GM19099 (cell line): ENCODE results near the gene IQSEC1.

Source experiments
- POLR2A ChIP-seq: IDR thresholded peaks from 3 replicates; pipeline ENCODE4 v1.6.1; 2011; ENCODE audit warnings: low read depth; ENCODE audit not compliant: insufficient read length; ENCODE audit errors: extremely low read depth

The IQSEC1 gene

DNA sequence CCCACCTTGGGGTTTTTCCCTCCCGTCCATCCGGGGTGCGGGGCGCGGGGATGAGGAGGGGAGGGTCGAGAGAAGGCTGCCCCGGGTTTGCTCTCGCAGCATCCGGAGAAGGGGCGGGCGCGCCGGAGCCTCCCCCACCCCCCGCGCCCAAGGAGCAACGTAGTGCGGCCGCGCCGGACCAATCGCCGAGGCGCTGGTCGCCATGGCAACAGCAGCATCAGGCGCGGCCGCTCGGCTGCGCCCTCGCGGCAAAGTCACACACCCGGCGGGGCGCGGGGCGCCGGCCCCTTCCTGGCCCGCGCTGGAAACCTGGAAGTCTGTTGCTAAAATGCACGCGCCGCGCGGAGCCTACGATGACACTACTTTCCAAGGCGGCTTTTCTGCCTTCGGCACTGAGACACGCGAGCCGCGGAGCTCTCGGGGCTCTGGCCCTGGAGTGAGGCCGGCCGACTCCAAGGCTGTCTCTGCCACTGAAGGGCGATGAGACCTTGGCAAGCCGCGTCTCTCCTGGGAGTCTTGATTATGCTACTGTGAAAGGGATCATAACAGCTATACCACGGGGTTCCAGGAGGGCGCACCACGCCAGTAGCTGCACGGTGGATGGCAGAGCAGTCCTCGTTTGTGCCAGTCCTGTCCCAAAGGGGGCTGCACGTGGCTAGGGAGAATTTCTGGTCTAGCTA, at the start of gene IQSEC1:
Gene IQSEC1 (minus strand): TSS at position 104 of the 680 bp plus-strand sequence. CDS start 415 bp downstream, outside the sequence.
- no peak for TF ChIP-seq POLR2A

DNA sequence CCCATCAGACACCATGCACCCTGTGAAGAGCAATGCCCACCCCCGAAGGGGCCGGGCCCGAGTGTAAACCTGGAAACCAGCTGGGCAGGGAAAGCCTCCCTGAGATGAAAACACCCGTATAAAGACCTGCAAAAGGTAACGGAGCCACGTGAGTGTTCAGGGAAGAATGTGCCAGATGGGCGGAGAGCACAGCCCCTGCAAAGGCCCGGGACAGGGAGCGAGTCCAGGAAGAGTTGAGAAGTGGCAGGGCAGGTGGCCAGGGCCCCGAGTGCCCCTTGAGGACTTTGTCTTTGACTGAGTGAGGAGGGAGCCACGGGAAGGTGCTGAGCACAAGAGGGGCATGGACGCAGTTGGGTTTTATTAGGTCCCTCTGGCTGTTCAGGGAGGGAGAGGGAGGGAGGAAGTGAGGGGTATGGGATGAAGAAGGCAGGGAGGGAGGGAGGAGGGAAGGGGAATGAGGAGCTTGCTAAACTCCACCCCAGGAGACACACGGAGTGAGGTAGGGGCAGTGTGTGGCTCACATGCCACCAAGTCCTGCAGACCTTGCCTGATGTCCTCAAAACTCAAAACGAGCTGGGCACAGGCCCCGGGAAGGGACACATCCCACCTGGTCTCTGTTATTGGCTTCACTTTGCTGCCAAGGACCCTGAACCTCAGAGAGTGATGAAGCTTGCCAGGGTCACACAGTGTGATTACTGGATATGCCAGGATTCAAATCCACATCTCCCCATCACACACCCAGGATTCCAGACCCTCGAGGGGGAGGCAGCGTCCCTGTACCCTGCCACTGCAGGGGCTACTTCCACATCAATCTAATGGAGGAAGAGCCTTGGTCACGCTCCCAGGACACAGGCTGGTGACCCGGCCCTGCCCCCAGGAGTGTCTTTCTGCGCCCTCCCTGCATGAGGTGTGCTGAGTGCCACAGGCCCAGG, 49.1 kb upstream of the IQSEC1 start:
- no peak for TF ChIP-seq POLR2A

DNA sequence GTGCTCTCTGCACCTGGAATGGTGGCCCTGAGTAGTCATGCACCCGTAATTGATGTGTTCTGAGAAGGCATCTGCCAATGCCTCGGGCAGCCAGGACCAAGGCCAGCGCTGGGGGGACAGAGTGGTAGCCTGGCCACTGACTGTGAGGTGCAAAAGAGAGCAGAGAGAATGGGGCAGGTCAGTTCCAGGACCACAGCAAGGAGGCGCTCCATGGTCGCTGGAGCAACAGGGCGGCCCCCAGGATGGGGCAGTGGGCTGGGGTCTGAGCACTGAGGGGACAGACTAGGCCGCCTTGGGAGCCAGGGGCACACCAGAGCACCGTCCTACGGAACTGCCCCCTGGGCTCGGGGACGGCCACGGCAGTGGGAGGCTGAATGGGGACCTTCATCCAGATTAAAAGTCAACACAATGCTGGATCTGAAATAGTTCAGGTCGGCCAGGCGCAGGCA, 48.3 kb upstream of the IQSEC1 start:
- TF ChIP-seq POLR2A, result no peak

DNA sequence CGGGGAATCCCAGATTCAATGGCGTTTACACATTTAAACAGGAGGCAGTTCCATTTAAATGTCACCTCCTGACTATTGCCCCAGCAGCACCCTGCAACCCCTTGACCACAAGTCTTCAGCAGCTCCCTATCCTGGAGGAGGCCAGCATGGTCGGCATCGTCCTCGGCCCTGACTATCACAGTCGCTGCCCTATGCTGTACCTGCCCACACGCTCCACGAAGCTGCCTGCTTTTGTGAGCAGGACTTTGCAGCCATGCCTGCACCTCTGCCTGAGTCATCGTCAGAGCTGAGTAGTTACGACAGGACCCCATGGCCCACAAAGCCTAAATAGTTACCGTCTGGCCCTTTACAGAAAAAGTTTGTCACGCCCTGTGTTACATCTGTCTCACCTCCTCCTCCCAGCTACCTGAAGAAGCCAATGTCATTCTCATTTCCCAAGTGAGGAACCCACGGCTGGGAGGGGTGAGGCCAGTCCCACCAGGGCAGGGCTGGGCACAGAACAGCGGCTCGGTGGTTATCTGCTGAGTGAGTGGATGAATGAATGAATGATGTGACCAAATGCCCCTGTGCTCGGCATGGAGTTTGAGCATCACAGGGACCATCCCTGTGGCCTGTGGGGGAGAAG, 47.8 kb upstream of the IQSEC1 start:
- TF ChIP-seq POLR2A, result no peak

DNA sequence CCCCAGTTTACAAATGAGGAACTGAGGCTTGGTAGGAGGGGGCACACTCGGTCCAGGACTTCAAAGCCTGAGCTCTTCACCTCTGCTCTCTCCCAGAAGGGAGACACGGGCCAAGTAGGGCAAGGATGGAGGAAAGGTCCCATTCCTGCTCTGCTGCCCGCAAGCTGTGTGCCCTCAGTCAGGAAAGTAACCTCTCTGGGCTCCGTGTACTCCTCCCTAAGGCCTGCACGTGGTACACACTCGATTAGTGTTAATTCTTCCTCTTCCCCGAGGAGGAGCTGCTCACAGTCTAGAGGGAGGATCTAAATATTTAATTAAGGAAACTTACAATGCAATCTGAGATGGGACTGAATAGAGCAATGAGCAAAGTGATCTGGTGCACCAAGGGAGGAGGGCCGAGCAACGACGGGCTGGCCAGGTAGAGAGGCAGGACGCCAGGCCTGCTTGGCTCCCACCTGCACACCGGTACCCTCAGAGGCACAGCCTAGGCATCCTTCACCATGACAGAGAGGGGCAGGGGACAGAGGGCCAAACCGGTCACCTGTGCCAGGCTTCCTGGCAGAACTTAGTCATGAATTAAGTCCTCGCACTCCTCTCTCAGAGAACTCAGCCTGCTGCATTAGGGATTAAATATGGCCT, 47.2 kb upstream of the IQSEC1 start:
- no peak for TF ChIP-seq POLR2A

DNA sequence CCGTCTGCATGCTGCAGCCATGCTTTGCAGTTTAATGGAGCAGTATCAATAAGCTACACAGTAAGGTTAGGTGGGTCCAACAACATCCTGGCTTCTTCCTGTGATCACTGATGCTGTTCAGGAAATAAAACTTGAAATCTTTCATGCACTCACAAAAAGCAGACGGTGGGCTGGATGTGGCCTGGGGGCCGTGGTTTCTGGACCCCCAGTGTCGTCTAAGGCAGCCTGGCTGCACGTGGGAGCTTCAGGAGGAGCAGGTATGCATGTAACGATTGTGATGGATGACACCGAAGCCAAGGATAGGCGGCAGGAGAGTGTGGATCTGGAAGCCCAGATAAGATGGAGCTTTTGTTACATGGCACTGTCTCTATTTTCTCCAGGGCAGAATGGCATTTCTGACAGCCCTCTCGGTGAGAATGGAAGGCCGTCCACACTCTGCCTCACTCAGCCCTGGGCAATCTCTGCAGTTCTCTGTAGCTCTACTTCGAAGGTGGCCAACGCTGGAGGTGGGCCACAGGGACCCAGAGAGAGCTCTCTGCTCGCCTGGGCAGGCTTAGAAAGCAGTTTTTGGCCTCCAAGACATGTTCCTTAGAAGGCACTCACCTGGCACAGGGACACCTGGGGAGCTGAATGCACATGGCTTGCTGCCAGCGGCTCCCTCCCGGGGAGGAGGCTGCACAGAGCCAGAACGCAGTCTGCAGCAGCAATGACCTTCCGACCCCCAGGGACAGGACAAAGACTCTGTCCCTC, 46.4 kb upstream of the IQSEC1 start:
- TF ChIP-seq POLR2A, result no peak

DNA sequence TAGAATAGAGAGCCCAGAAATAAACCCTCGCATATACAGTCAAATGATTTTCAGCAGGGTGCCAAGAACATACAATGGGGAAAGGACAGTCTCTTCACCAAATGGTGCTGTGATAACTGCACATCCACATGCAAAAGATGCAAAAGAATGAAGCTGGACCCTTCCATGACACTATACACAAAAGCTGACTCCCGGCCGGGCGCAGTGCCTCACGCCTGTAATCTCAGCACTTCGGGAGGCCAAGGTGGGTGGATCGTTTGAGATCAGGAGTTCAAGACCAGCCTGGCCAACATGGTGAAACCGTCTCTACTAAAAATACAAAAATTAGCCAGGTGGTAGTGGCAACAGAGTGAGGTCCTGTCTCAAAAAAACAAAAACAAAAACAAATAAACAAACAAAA, 43.2 kb upstream of the IQSEC1 start:
- TF ChIP-seq POLR2A, result no peak

DNA sequence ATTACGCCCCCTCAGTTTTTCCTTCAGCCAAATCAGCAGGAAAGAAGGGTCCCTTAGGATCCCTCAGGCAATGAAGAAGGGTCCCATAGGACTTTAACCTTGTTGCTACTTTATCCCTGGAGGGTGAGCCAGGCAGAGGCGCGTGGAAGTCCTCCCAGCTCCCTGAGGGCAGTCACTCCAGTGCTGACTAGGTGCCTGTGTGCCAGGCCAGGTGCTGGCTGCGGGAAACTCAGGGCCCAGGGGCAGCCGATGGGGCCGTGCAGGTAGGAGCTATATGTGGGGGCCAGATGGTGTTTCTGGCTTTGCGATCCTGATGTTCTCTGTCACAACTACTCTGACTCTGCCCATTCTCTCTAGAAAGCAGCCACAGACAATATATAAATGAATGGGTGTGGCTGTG, 42.8 kb upstream of the IQSEC1 start:
- TF ChIP-seq POLR2A, result no peak

DNA sequence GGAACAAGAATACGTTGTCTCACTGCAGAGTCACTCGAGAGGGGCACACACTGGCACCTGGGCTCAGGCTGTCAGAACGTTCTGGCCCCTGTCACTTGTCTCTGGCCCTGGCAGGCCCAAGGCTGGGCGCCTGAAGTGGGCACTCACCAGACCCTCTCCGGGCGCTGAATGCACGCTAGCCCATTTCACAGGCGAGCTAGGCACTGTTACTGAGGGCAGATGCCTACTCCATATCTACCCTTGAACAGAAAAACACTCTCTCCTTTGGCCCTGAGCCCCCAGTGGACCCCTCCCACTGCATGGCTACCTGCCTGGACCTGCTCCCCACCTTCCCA, 42.3 kb upstream of the IQSEC1 start:
- TF ChIP-seq POLR2A, result no peak

DNA sequence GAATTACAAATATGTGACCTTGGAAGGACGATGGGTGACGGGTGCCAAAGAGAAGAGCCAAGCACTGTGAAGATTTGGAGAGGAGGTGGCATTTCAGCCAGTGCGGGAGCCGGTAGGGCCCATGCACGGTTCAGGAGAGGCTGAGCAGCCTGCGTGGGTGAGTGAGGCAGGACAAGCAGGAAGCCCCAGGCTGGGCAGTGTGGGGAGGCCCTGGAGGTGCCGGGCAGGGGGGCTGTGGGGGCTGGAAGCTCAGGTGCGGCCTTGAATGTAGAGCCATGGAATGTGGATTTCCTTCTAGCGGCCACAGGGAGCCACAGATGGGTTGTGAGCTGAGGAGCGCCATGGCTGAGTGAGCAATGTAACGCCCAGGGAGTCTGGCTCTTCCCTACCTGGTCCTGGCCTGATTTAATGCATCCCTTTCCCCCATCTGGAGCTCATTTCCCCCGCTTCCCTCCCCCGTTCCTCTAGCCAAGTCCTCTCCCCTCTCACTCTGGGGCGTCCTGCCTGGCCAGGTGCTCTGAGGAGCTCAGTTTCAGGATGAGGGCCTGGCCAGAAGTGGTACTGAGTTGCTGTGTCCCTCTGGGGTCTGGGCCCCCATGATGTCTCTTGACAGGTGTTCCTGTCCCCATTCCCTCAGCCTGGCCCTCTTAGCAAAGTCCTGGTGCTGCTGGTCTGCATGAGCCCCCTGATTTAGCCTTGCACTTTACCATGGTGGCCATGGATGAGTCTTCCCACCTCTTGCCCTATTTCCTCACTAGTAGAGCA, 41.8 kb upstream of the IQSEC1 start:
- no peak for TF ChIP-seq POLR2A

DNA sequence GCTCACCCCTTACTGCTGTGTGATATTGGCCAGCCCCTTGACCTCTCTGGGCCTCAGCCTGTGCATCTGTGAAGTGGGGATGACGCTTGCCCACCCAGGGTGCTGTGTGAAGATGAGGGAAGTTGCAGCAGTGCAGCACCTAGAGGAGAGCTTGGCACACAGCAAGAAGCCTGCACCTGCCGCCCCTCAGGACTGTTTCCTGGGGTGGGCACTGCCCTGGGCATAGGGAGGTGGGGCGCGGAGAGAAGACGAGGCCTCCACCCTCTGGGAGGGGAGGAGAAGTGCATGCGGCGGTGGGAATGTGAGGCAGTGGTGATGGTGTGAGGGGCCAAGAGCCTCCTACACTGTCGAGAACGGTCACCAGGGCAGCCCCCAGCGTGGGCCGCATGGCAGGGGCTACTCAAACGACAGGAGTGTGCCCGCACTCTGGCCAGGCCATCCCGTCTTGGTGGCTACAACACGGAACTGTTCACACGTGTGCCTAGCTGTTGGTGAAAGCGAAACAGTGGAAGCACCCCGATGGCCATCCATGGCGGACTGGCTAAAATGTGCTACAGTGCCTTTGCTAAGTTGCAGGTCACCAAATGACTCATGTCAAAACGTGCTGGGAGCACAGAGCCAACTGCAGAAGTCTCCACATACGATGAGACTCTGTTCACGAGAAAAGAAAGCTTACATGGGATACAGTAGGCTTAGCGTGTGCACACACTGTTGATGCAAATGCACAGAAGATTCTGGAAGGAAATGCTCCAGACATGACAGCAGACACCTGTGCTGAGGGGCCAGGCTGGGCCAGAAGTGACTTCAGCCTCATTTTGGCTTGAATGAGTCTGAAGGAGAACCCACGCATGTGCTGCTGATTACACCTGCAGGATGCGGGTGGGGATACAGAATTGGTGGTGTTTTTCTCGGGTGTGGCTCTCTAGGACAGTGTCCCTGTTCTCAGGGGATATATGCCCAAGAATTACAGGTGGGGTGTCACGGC, 40.4 kb upstream of the IQSEC1 start:
- no peak for TF ChIP-seq POLR2A

DNA sequence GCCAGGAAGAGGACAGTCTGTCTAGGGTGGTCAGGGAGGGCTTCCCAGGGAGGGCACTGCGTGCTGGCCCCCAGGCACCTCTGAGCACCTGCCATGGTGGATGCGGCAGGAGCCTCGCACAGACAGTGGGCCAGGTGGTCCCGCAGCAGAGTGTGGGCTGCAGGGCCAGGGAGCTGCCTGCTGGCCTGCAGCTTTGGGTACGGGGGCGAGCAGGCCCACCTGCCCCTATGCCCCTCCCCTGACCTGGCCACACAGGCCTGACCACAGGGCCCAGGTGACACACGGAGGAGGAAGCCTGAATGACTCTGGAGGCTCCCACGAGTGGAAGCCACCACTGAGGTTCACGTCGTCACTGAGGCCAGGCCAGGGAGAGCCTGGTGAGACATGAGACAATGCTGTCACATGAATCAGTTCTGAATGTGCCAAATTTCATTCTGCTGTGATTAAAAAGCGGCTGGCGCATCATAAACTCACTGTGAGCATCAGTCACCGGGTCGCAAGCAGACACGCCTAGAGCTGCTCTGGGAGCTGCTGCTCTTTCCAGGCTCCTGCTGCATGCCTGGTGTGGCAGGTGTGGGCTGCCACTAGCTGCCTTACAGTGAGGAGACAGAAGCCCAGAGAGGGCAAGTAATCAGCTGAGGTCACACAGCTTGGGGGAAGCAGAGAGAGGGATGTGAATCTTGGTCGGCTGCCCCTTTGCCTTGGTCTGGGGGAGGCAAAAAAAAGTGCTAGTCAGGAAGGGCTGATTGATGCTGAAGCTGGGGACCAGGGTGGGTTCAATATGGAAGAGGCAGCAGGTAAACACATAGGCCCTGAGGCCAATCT, 39.5 kb upstream of the IQSEC1 start:
- TF ChIP-seq POLR2A, result no peak
